HEK293 (cell line): Measurements from ENCODE around the gene TECR.

Experiments used
- CTCF ChIA-PET: fragments of 350-600 bp; formaldehyde crosslinking; extraction: SDS; loops from one replicate; lab custom pipeline; 2021; ENCODE audit warnings: antibody characterized with exemption; lab: Yijun Ruan, JAX
- POLR2A ChIA-PET: fragments of 300-600 bp; formaldehyde crosslinking; extraction: SDS; loops from one replicate; lab custom pipeline; 2020; ENCODE audit warnings: antibody characterized with exemption, inconsistent platforms; lab: Yijun Ruan, JAX
- H3K27ac ChIP-seq: fragments of 200-500 bp; sonication (Bioruptor generic); 2 replicates; pipeline ENCODE4 v1.5.1; 2014; ENCODE audit warnings: low read depth, low read length, control low read depth, inconsistent platforms; ENCODE audit errors: extremely low read depth
- H3K36me3 ChIP-seq, 2 experiments: fragments of 200-500 bp in 1 of 2; sonication (Bioruptor generic) in 1 of 2; 1 replicate in 1 of 2; 2 replicates in 1 of 2; pipeline ENCODE4 v1.5.1; 2014 to 2017; ENCODE audit warnings: inconsistent platforms in 2 of 2, low read length in 2 of 2; ENCODE audit not compliant: control insufficient read depth in 2 of 2, insufficient read depth in 1 of 2
- H3K4me1 ChIP-seq: fragments of 200-500 bp; sonication (Bioruptor generic); 2 replicates; pipeline ENCODE4 v1.5.1; 2014; ENCODE audit warnings: mild to moderate bottlenecking, low read length, inconsistent platforms; ENCODE audit not compliant: control insufficient read depth, insufficient read depth
- H3K4me3 ChIP-seq: 2 replicates; pipeline ENCODE4 v1.5.1; 2011; ENCODE audit warnings: low read depth, mild to moderate bottlenecking, control low read depth, low read length, moderate library complexity
- H3K9me3 ChIP-seq: fragments of 200-500 bp; sonication (Bioruptor generic); 2 replicates; pipeline ENCODE4 v1.5.1; 2014; ENCODE audit warnings: low read depth, low read length, inconsistent platforms; ENCODE audit not compliant: control insufficient read depth, insufficient read depth
- GLIS1 ChIP-seq: fragments of 450-650 bp; formaldehyde crosslinking; IDR thresholded peaks from 2 replicates; pipeline ENCODE4 v1.5.1; 2016; ENCODE audit warnings: missing biosample characterization, missing genetic modification characterization
- KLF1 ChIP-seq: fragments of 450-650 bp; formaldehyde crosslinking; IDR thresholded peaks from 2 replicates; pipeline ENCODE4 v1.5.1; 2016; ENCODE audit warnings: missing biosample characterization, missing genetic modification characterization
- PRDM1 ChIP-seq: fragments of 450-650 bp; formaldehyde crosslinking; IDR thresholded peaks from 2 replicates; pipeline ENCODE4; 2016; ENCODE audit warnings: missing biosample characterization, missing genetic modification characterization
- SCRT2 ChIP-seq: fragments of 450-650 bp; formaldehyde crosslinking; IDR thresholded peaks from 2 replicates; pipeline ENCODE4 v1.5.1; 2016; ENCODE audit warnings: missing biosample characterization, missing genetic modification characterization
- TRIM28 ChIP-seq: IDR thresholded peaks from 2 replicates; pipeline ENCODE4 v1.6.1; 2011; ENCODE audit warnings: low read length, control low read depth, borderline replicate concordance
- ZBTB17 ChIP-seq: fragments of 450-650 bp; formaldehyde crosslinking; IDR thresholded peaks from 2 replicates; pipeline ENCODE4 v1.5.1; 2016; ENCODE audit warnings: missing biosample characterization, missing genetic modification characterization
- ZBTB20 ChIP-seq: fragments of 450-650 bp; formaldehyde crosslinking; IDR thresholded peaks from 2 replicates; pipeline ENCODE4 v1.5.1; 2016; ENCODE audit warnings: missing biosample characterization, missing genetic modification characterization
- ZNF133 ChIP-seq: fragments of 450-650 bp; formaldehyde crosslinking; IDR thresholded peaks from 2 replicates; pipeline ENCODE4 v1.5.1; 2016; ENCODE audit warnings: missing biosample characterization, missing genetic modification characterization
- ZNF335 ChIP-seq: fragments of 450-650 bp; formaldehyde crosslinking; conservative IDR thresholded peaks from 2 replicates; pipeline ENCODE4 v1.5.1; 2016; ENCODE audit warnings: missing biosample characterization, missing genetic modification characterization
- ZNF341 ChIP-seq: fragments of 450-650 bp; formaldehyde crosslinking; IDR thresholded peaks from 2 replicates; pipeline ENCODE4; 2016; ENCODE audit warnings: low read depth, missing biosample characterization, missing genetic modification characterization
- ZNF366 ChIP-seq: fragments of 450-650 bp; formaldehyde crosslinking; conservative IDR thresholded peaks from 2 replicates; pipeline ENCODE4 v1.5.1; 2016; ENCODE audit warnings: missing biosample characterization, missing genetic modification characterization
- ZNF558 ChIP-seq: fragments of 450-650 bp; formaldehyde crosslinking; IDR thresholded peaks from 2 replicates; pipeline ENCODE4 v1.5.1; 2016; ENCODE audit warnings: missing biosample characterization, missing genetic modification characterization
- ZNF600 ChIP-seq: fragments of 450-650 bp; formaldehyde crosslinking; IDR thresholded peaks from 2 replicates; pipeline ENCODE4 v1.5.1; 2016; ENCODE audit warnings: missing biosample characterization, missing genetic modification characterization
- ZNF610 ChIP-seq: fragments of 450-650 bp; formaldehyde crosslinking; IDR thresholded peaks from 2 replicates; pipeline ENCODE4 v1.5.1; 2016; ENCODE audit warnings: missing biosample characterization, missing genetic modification characterization, borderline replicate concordance
- ZNF768 ChIP-seq: fragments of 450-650 bp; formaldehyde crosslinking; IDR thresholded peaks from 2 replicates; pipeline ENCODE4 v1.5.1; 2018; ENCODE audit warnings: missing biosample characterization, mild to moderate bottlenecking, missing genetic modification characterization
- ZSCAN30 ChIP-seq: fragments of 450-650 bp; IDR thresholded peaks from 2 replicates; pipeline ENCODE4 v1.5.1; 2018; ENCODE audit warnings: missing biosample characterization, mild to moderate bottlenecking, missing genetic modification characterization, moderate library complexity
- TF ChIP-seq, protein P1 (sequence below): fragments of 450-650 bp; IDR thresholded peaks from 2 replicates; pipeline ENCODE4 v1.5.1; 2018; ENCODE audit warnings: missing biosample characterization, missing genetic modification characterization
- TF ChIP-seq, protein P2 (sequence below): fragments of 450-650 bp; formaldehyde crosslinking; IDR thresholded peaks from 2 replicates; pipeline ENCODE4 v1.5.1; 2016; ENCODE audit warnings: missing biosample characterization, missing genetic modification characterization
- TF ChIP-seq, protein P3 (sequence below): fragments of 450-650 bp; formaldehyde crosslinking; IDR thresholded peaks from 2 replicates; pipeline ENCODE4 v1.5.1; 2016; ENCODE audit warnings: missing biosample characterization, missing genetic modification characterization
- TF ChIP-seq, protein P4 (sequence below): fragments of 450-650 bp; IDR thresholded peaks from 2 replicates; pipeline ENCODE4 v1.5.1; 2018; ENCODE audit warnings: missing biosample characterization, mild to moderate bottlenecking, missing genetic modification characterization

TECR gene

DNA sequence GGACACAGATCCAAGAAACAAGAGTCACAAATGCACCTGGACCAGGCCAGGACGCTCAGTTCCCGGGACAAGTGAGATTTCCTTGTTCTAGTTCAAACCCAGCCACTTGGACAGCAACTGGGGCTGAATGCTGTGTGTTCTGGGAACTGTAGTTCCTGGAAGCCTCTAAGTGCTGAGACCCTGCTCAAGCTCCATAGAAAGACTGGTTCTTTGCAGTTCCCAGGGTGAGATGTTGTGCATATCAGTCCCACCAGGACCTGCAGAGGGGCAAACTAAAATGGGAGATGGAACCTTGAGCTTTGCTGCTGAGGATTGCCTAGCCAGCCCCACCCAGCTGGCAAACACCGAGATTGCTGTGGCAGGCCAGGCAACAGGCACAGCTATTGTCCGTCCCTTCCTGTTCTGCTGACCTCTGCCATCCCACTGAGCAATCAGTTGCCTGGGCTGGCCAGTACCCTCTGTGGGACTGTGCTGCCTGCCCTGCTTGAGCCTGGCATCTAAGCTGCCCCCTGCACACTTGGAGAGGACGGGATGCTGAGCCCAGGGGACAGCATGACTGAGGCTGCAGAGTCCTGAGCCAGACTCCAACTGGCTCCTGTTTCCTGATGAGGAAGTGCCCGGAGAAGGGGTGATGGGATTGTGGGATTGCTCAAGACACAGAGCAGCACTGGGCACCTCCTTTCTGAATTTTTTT lies 32.0 kb upstream of the TECR start:
- ChIA-PET POLR2A (interaction anchor here (1.0 to 3.3 kb wide), 4 partner anchors 8 to 20 kb away, joined by 3 to 45 read pairs (median 7); partner anchors contain the start of gene DNAJB1), CTCF (interaction anchor here (0.6 to 3.2 kb wide), 4 partner anchors 9 to 41 kb away, joined by 3 to 23 read pairs (median 4); no protein-coding TSS in a partner anchor)
- Histone ChIP-seq H3K4me3 (no peak overlapping the region), H3K36me3 (peaks cover 2 to 9% of the 10 kb centered on the region in 2 experiments; a peak in 2 of 3 replicates), H3K27ac (no peak overlapping the region), H3K4me1 (no peaks in the 10 kb centered on the region), H3K9me3 (no peaks in the 10 kb centered on the region)
- TF ChIP-seq, protein P1, sequence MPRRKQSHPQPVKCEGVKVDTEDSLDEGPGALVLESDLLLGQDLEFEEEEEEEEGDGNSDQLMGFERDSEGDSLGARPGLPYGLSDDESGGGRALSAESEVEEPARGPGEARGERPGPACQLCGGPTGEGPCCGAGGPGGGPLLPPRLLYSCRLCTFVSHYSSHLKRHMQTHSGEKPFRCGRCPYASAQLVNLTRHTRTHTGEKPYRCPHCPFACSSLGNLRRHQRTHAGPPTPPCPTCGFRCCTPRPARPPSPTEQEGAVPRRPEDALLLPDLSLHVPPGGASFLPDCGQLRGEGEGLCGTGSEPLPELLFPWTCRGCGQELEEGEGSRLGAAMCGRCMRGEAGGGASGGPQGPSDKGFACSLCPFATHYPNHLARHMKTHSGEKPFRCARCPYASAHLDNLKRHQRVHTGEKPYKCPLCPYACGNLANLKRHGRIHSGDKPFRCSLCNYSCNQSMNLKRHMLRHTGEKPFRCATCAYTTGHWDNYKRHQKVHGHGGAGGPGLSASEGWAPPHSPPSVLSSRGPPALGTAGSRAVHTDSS (tag by site-specific recombination): no peak
- peak; percentile 27; the same call in 1 of the 2 replicates for TF ChIP-seq ZNF600 (tag by site-specific recombination)
- TF ChIP-seq, protein P2, sequence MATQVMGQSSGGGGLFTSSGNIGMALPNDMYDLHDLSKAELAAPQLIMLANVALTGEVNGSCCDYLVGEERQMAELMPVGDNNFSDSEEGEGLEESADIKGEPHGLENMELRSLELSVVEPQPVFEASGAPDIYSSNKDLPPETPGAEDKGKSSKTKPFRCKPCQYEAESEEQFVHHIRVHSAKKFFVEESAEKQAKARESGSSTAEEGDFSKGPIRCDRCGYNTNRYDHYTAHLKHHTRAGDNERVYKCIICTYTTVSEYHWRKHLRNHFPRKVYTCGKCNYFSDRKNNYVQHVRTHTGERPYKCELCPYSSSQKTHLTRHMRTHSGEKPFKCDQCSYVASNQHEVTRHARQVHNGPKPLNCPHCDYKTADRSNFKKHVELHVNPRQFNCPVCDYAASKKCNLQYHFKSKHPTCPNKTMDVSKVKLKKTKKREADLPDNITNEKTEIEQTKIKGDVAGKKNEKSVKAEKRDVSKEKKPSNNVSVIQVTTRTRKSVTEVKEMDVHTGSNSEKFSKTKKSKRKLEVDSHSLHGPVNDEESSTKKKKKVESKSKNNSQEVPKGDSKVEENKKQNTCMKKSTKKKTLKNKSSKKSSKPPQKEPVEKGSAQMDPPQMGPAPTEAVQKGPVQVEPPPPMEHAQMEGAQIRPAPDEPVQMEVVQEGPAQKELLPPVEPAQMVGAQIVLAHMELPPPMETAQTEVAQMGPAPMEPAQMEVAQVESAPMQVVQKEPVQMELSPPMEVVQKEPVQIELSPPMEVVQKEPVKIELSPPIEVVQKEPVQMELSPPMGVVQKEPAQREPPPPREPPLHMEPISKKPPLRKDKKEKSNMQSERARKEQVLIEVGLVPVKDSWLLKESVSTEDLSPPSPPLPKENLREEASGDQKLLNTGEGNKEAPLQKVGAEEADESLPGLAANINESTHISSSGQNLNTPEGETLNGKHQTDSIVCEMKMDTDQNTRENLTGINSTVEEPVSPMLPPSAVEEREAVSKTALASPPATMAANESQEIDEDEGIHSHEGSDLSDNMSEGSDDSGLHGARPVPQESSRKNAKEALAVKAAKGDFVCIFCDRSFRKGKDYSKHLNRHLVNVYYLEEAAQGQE: peak; percentile 73
- peak; percentile 85 for TF ChIP-seq ZBTB20
- peak; percentile 36; the same call in 1 of the 2 replicates for TF ChIP-seq SCRT2

DNA sequence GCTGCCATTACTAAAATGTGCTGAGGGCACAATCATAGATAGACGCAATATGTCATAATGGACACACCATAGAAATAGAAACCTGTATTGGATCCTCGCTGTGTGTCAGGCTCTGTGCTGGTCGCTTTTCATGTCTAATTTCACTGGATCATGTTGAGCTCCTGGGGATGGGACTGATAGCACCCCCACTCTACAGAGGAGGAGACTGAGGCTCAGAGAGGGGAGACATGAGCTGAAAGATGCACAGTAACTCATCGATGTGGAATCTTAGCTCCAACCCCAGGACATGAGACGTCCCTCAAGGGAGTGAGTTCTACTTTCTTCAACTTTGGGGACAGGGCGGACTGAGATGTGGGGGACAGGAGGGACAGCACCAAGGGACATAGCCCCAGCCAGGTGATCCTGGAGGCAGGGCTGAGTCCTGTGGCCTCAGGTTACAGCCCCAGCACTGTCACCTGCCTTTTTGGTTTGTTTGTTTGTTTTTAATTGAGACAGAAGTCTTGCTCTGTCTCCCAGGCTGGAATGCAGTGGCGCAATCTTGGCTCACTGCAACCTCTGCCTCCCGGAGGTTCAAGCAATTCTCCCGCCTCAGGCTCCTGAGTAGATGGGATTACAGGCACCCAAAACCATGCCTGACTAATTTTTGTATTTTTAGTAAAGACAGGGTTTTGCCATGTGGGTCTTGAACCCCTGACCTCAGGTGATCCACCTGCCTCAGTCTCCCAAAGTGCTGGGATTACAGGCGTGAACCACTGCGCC lies 26.9 kb upstream of the TECR start:
- ChIA-PET CTCF (interaction anchor here (1.0 to 1.4 kb wide), 3 partner anchors 22 to 54 kb away, joined by 3 read pairs; no protein-coding TSS in a partner anchor), POLR2A (interaction anchor here (1.0 kb wide), 1 partner anchor 15 kb away, joined by 3 read pairs; the partner anchor contains the start of gene DNAJB1)

DNA sequence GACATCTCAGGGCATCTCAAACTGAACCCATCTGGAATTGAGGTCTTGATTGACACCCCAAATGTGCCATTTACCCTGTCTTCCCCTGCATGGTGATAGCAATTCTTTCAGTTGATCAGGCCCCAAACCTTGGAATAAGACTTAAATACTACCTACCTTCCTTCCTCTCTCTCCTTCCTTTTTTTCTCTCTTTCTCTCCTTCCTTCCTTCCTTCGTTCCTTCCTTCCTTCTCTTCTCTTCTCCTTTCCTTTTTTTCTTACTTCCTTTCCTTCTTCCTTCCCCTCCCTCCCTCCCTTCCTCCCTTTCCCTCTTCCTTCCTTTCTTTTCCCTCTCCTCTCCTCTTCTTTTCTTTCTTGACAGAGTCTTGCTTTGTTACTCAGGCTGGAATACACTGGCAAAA lies 26.1 kb upstream of the TECR start:
- no peaks in the 10 kb centered on the region for H3K9me3 ChIP-seq
- no peaks in the 10 kb centered on the region for H3K36me3 ChIP-seq
- POLR2A ChIA-PET: interaction anchor here (1.2 to 5.5 kb wide), 2 partner anchors 12 to 15 kb away, joined by 3 to 48 read pairs; partner anchors contain the start of gene DNAJB1
- CTCF ChIA-PET: interaction anchor here (0.5 to 4.7 kb wide), 4 partner anchors 16 to 73 kb away, joined by 3 to 37 read pairs (median 3); no protein-coding TSS in a partner anchor
- no peak overlapping the region for H3K27ac ChIP-seq
- no peak for TF ChIP-seq TRIM28
- no peak for TF ChIP-seq ZNF341 (tag by site-specific recombination)
- no peak for TF ChIP-seq ZNF610 (tag by site-specific recombination)
- TF ChIP-seq PRDM1 (tag by site-specific recombination): peak; percentile 44
- TF ChIP-seq KLF1 (tag by site-specific recombination): no peak
- TF ChIP-seq ZNF366 (tag by site-specific recombination): peak; percentile 93
- TF ChIP-seq, protein P3, sequence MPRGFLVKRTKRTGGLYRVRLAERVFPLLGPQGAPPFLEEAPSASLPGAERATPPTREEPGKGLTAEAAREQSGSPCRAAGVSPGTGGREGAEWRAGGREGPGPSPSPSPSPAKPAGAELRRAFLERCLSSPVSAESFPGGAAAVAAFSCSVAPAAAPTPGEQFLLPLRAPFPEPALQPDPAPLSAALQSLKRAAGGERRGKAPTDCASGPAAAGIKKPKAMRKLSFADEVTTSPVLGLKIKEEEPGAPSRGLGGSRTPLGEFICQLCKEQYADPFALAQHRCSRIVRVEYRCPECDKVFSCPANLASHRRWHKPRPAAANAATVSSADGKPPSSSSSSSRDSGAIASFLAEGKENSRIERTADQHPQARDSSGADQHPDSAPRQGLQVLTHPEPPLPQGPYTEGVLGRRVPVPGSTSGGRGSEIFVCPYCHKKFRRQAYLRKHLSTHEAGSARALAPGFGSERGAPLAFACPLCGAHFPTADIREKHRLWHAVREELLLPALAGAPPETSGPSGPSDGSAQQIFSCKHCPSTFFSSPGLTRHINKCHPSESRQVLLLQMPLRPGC (tag by site-specific recombination): no peak
- no peaks in the 10 kb centered on the region; the same call in 1 of the 2 replicates for H3K4me1 ChIP-seq
- H3K4me3 ChIP-seq: no peak overlapping the region

More for the DNA sequence above, 26.9 kb upstream of the TECR start:
- Histone ChIP-seq H3K4me1 (no peaks in the 10 kb centered on the region), H3K4me3 (no peak overlapping the region), H3K9me3 (no peaks in the 10 kb centered on the region), H3K36me3 (no peaks in the 10 kb centered on the region), H3K27ac (no peak overlapping the region)
- TF ChIP-seq ZSCAN30 (no peak), PRDM1 (tag by site-specific recombination) (0 out of 2 replicates have a peak, but pooled peaks have one; percentile 12), ZNF558 (tag by site-specific recombination) (no peak), ZNF768 (0 out of 2 replicates have a peak, but pooled peaks have one; percentile 43), ZNF133 (tag by site-specific recombination) (no peak), ZBTB17 (0 out of 2 replicates have a peak, but pooled peaks have one; percentile 16), GLIS1 (peak; percentile 62), ZNF335 (tag by site-specific recombination) (peak; percentile 87)
- TF ChIP-seq, protein P4, sequence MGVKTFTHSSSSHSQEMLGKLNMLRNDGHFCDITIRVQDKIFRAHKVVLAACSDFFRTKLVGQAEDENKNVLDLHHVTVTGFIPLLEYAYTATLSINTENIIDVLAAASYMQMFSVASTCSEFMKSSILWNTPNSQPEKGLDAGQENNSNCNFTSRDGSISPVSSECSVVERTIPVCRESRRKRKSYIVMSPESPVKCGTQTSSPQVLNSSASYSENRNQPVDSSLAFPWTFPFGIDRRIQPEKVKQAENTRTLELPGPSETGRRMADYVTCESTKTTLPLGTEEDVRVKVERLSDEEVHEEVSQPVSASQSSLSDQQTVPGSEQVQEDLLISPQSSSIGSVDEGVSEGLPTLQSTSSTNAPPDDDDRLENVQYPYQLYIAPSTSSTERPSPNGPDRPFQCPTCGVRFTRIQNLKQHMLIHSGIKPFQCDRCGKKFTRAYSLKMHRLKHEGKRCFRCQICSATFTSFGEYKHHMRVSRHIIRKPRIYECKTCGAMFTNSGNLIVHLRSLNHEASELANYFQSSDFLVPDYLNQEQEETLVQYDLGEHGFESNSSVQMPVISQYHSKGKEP (tag by site-specific recombination): no peak
